PFSK-1 (cell line): ENCODE measurements around the gene IL4R.

Experiments used
- FOXP2 ChIP-seq: optimal IDR thresholded peaks from 2 replicates; pipeline ENCODE3; 2011; ENCODE audit warnings: borderline replicate concordance, control low read depth, inconsistent platforms; ENCODE audit not compliant: insufficient read depth; ENCODE audit errors: extremely low read length, extremely low read depth
- POLR2AphosphoS5 ChIP-seq: IDR thresholded peaks from 2 replicates; pipeline ENCODE4 v1.6.1; 2012; ENCODE audit warnings: low read depth, mild to moderate bottlenecking, control low read depth, low read length, moderate library complexity
- SIN3A ChIP-seq: IDR thresholded peaks from 2 replicates; pipeline ENCODE4 v1.6.1; 2012; ENCODE audit warnings: mild to moderate bottlenecking, low read length, moderate library complexity, borderline replicate concordance; ENCODE audit not compliant: insufficient read depth
- TAF1 ChIP-seq: IDR thresholded peaks from 2 replicates; pipeline ENCODE4 v1.6.1; 2012; ENCODE audit warnings: low read length, control low read depth, borderline replicate concordance; ENCODE audit not compliant: insufficient read depth
- TF ChIP-seq, protein P1 (sequence below), 2 experiments: IDR thresholded peaks; 2 replicates each; pipeline versions ENCODE4 v1.6.1 to v1.8.0; 2011 to 2012; ENCODE audit warnings: low read depth in 2 of 2, low read length in 2 of 2, control low read depth in 1 of 2, inconsistent platforms in 1 of 2, mild to moderate bottlenecking in 1 of 2, moderate library complexity in 1 of 2; ENCODE audit not compliant: insufficient read depth in 1 of 2

IL4R gene

GRCh38 chr16:27285676-27286196, 28.0 kb upstream of the IL4R start:
- no peak for TF ChIP-seq POLR2AphosphoS5
- TF ChIP-seq TAF1: no peak
- TF ChIP-seq, protein P1, sequence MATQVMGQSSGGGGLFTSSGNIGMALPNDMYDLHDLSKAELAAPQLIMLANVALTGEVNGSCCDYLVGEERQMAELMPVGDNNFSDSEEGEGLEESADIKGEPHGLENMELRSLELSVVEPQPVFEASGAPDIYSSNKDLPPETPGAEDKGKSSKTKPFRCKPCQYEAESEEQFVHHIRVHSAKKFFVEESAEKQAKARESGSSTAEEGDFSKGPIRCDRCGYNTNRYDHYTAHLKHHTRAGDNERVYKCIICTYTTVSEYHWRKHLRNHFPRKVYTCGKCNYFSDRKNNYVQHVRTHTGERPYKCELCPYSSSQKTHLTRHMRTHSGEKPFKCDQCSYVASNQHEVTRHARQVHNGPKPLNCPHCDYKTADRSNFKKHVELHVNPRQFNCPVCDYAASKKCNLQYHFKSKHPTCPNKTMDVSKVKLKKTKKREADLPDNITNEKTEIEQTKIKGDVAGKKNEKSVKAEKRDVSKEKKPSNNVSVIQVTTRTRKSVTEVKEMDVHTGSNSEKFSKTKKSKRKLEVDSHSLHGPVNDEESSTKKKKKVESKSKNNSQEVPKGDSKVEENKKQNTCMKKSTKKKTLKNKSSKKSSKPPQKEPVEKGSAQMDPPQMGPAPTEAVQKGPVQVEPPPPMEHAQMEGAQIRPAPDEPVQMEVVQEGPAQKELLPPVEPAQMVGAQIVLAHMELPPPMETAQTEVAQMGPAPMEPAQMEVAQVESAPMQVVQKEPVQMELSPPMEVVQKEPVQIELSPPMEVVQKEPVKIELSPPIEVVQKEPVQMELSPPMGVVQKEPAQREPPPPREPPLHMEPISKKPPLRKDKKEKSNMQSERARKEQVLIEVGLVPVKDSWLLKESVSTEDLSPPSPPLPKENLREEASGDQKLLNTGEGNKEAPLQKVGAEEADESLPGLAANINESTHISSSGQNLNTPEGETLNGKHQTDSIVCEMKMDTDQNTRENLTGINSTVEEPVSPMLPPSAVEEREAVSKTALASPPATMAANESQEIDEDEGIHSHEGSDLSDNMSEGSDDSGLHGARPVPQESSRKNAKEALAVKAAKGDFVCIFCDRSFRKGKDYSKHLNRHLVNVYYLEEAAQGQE (IDR thresholded peaks at IDR 0.05; ENCODE audit: insufficient read depth in 1 of 2, low read depth in 2 of 2, low read length in 2 of 2): no peak
- no peak for TF ChIP-seq SIN3A
- no peak for TF ChIP-seq FOXP2

- no peak for TF ChIP-seq POLR2AphosphoS5
- TF ChIP-seq, protein P1 (IDR thresholded peaks at IDR 0.05; ENCODE audit: insufficient read depth in 1 of 2, low read depth in 2 of 2, low read length in 2 of 2): peak in 1 of 2 experiments; percentile 17; a peak in 1 of 4 replicates
These were observed 27.3 kb upstream of the IL4R start for GRCh38 chr16:27286451-27286850.

DNA sequence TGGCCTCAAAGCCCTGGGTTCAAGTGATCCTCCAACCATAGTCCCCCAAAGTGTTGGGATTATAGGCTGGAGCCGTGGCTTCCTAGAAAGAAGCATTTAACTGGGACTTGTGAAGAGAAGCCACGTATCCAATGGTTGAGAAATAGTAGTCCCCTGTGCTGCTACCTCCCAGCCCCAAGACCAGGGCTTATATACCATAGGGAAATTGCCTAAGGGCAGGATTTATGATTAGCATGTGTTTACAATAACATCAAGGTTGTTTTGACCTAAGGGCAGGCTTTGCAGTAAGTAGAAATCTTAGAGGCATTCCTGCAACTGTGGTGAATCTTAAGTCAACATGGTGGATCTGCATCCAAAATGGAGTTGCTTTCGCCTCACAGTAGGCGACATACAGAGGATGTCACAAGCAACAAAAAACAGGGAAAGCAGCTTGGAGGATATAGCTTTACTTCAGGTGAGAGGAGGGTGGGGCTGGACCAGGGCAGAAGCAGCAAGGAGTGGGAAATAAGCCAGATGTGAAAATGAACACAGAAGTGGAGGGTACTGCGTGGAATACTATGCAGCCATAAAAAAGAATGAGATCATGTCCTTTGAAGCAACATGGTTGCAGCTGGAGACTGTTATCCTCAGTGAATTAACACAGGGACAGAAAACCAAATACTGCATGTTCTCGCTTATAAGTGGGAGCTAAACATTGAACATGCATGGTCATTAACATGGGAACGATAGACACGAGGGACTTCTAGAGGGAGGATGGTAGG, 26.5 kb upstream of the IL4R start:
- TF ChIP-seq TAF1 (no peak), SIN3A (no peak), POLR2AphosphoS5 (no peak), FOXP2 (no peak)
- TF ChIP-seq, protein P1 (IDR thresholded peaks at IDR 0.05; ENCODE audit: insufficient read depth in 1 of 2, low read depth in 2 of 2, low read length in 2 of 2): no peak

- TF ChIP-seq POLR2AphosphoS5: no peak
- TF ChIP-seq, protein P1 (IDR thresholded peaks at IDR 0.05; ENCODE audit: insufficient read depth in 1 of 2, low read depth in 2 of 2, low read length in 2 of 2): no peak
- no peak for TF ChIP-seq FOXP2
- no peak for TF ChIP-seq SIN3A
- TF ChIP-seq TAF1: no peak
These were observed 25.9 kb upstream of the IL4R start for GRCh38 chr16:27287887-27288286.

GRCh38 chr16:27289669-27290068, 24.1 kb upstream of the IL4R start:
- TF ChIP-seq POLR2AphosphoS5 (no peak), SIN3A (no peak), FOXP2 (no peak), TAF1 (no peak)
- TF ChIP-seq, protein P1 (IDR thresholded peaks at IDR 0.05; ENCODE audit: insufficient read depth in 1 of 2, low read depth in 2 of 2, low read length in 2 of 2): no peak
